ENCODE measurements around the gene DDX20.

Gene DDX20

GRCh38 chr1:111747282-111747734, 8.4 kb upstream of the DDX20 start:
- H3K4me2 ChIP-seq (ENCODE audit: low read length), result no peak overlapping the region
- no peaks in the 10 kb centered on the region for H3K27me3 ChIP-seq (ENCODE audit: control insufficient read depth, insufficient read depth, low read length)
- H3K4me3 ChIP-seq (ENCODE audit: low read depth, low read length), result no peak overlapping the region
- no peak overlapping the region for H3K9ac ChIP-seq
- TF ChIP-seq CTCF (IDR thresholded peaks at IDR 0.05), result peak; percentile 20
- H3K9me3 ChIP-seq (ENCODE audit: control insufficient read depth, low read length), result no peaks in the 10 kb centered on the region
- H2AFZ ChIP-seq, result no peak overlapping the region
- no peak overlapping the region for H3K27ac ChIP-seq
- no peaks in the 10 kb centered on the region for H3K36me3 ChIP-seq (ENCODE audit: control insufficient read depth, insufficient read depth, low read length)
- H3K79me2 ChIP-seq, result no peaks in the 10 kb centered on the region
- no peaks in the 10 kb centered on the region for H3K4me1 ChIP-seq

- TF ChIP-seq CTCF (IDR thresholded peaks at IDR 0.05), result no peak
- no peaks in the 10 kb centered on the region for H3K36me3 ChIP-seq (ENCODE audit: control insufficient read depth, insufficient read depth, low read length)
- H3K79me2 ChIP-seq, result no peaks in the 10 kb centered on the region
- no peaks in the 10 kb centered on the region for H3K27me3 ChIP-seq (ENCODE audit: control insufficient read depth, insufficient read depth, low read length)
- H3K9me3 ChIP-seq (ENCODE audit: control insufficient read depth, low read length), result no peaks in the 10 kb centered on the region
- H3K27ac ChIP-seq, result no peak overlapping the region
- H3K4me3 ChIP-seq (ENCODE audit: low read depth, low read length), result no peak overlapping the region
- H3K4me2 ChIP-seq (ENCODE audit: low read length), result no peak overlapping the region
- H3K9ac ChIP-seq, result no peak overlapping the region
- H3K4me1 ChIP-seq, result no peaks in the 10 kb centered on the region
- H2AFZ ChIP-seq, result no peak overlapping the region
These were observed 7.8 kb upstream of the DDX20 start for GRCh38 chr1:111747947-111748346.

- Histone ChIP-seq H3K4me3 (ENCODE audit: low read depth, low read length) (no peak overlapping the region), H3K27me3 (ENCODE audit: control insufficient read depth, insufficient read depth, low read length) (no peaks in the 10 kb centered on the region), H3K4me1 (no peaks in the 10 kb centered on the region), H3K4me2 (ENCODE audit: low read length) (no peak overlapping the region), H3K9me3 (ENCODE audit: control insufficient read depth, low read length) (no peaks in the 10 kb centered on the region), H3K79me2 (no peaks in the 10 kb centered on the region), H2AFZ (no peak overlapping the region), H3K27ac (no peak overlapping the region), H3K9ac (no peak overlapping the region), H3K36me3 (ENCODE audit: control insufficient read depth, insufficient read depth, low read length) (no peaks in the 10 kb centered on the region)
- TF ChIP-seq CTCF (IDR thresholded peaks at IDR 0.05), result no peak
These were observed 6.1 kb upstream of the DDX20 start for GRCh38 chr1:111749628-111750027.

GRCh38 chr1:111750856-111751255, 4.8 kb upstream of the DDX20 start:
- Histone ChIP-seq H3K36me3 (ENCODE audit: control insufficient read depth, insufficient read depth, low read length) (no peaks in the 10 kb centered on the region), H3K4me2 (ENCODE audit: low read length) (no peak overlapping the region), H3K4me1 (no peaks in the 10 kb centered on the region), H3K4me3 (ENCODE audit: low read depth, low read length) (no peak overlapping the region), H3K27ac (no peak overlapping the region), H3K9me3 (ENCODE audit: control insufficient read depth, low read length) (no peaks in the 10 kb centered on the region), H2AFZ (no peak overlapping the region), H3K9ac (no peak overlapping the region), H3K79me2 (no peaks in the 10 kb centered on the region), H3K27me3 (ENCODE audit: control insufficient read depth, insufficient read depth, low read length) (no peaks in the 10 kb centered on the region)
- no peak for TF ChIP-seq CTCF (IDR thresholded peaks at IDR 0.05)

GRCh38 chr1:111751906-111752575, 3.7 kb upstream of the DDX20 start:
- H3K9ac ChIP-seq, result no peak overlapping the region
- no peaks in the 10 kb centered on the region for H3K79me2 ChIP-seq
- no peaks in the 10 kb centered on the region for H3K9me3 ChIP-seq (ENCODE audit: control insufficient read depth, low read length)
- H2AFZ ChIP-seq, result no peak overlapping the region
- no peaks in the 10 kb centered on the region for H3K36me3 ChIP-seq (ENCODE audit: control insufficient read depth, insufficient read depth, low read length)
- H3K4me3 ChIP-seq (ENCODE audit: low read depth, low read length), result no peak overlapping the region
- H3K27ac ChIP-seq, result no peak overlapping the region
- TF ChIP-seq CTCF (IDR thresholded peaks at IDR 0.05), result no peak
- H3K4me1 ChIP-seq, result no peaks in the 10 kb centered on the region
- no peaks in the 10 kb centered on the region for H3K27me3 ChIP-seq (ENCODE audit: control insufficient read depth, insufficient read depth, low read length)
- no peak overlapping the region for H3K4me2 ChIP-seq (ENCODE audit: low read length)
